ENCODE results near the gene PGBD5.

PGBD5 gene

GRCh38 chr1:230299191-230300006 is 126.7 kb downstream of the PGBD5 start:
- DNase-seq, result no peak

GRCh38 chr1:230295367-230295766 is 130.8 kb downstream of the PGBD5 start:
- DNase-seq, result no peak

GRCh38 chr1:230293390-230293700 is 132.8 kb downstream of the PGBD5 start:
- DNase-seq, result no peak

- no peak for DNase-seq
Observed at GRCh38 chr1:230292689-230293389, 133.3 kb downstream of the PGBD5 start.

- DNase-seq, result no peak
Observed at GRCh38 chr1:230291731-230292620, 134.2 kb downstream of the PGBD5 start.

GRCh38 chr1:230289350-230289644 is 136.8 kb downstream of the PGBD5 start:
- DNase-seq, result no peak

GRCh38 chr1:230288641-230289349 is 137.3 kb downstream of the PGBD5 start:
- no peak for DNase-seq

- DNase-seq, result no peak
Observed at GRCh38 chr1:230287674-230288315, 138.3 kb downstream of the PGBD5 start.

- DNase-seq, result no peak
Observed at GRCh38 chr1:230286890-230287269, 139.3 kb downstream of the PGBD5 start.

GRCh38 chr1:230286166-230286889 is 139.8 kb downstream of the PGBD5 start:
- no peak for DNase-seq

- DNase-seq, result no peak
Observed at GRCh38 chr1:230285351-230285750, 140.8 kb downstream of the PGBD5 start.

GRCh38 chr1:230284891-230285290 is 141.2 kb downstream of the PGBD5 start:
- no peak for DNase-seq

GRCh38 chr1:230283678-230284077 is 142.5 kb downstream of the PGBD5 start:
- no peak for DNase-seq

- no peak for DNase-seq
Observed at GRCh38 chr1:230282157-230282556, 144.0 kb downstream of the PGBD5 start.

- no peak for DNase-seq
Observed at GRCh38 chr1:230281556-230281955, 144.6 kb downstream of the PGBD5 start.

GRCh38 chr1:230280906-230281413 is 145.2 kb downstream of the PGBD5 start:
- DNase-seq, result no peak

GRCh38 chr1:230280054-230280795 is 145.9 kb downstream of the PGBD5 start:
- DNase-seq, result no peak

- no peak for DNase-seq
Observed at GRCh38 chr1:230279583-230279945, 146.6 kb downstream of the PGBD5 start.

- DNase-seq, result no peak
Observed at GRCh38 chr1:230278871-230279582, 147.1 kb downstream of the PGBD5 start.

GRCh38 chr1:230278376-230278775 is 147.8 kb downstream of the PGBD5 start:
- DNase-seq, result no peak
